Endothelial cell of umbilical vein (primary cell): ENCODE results near the gene NAP1L4. TPM values are rescaled to one million over a fixed set of nuclear protein-coding genes. Genes with fewer than 3 reads are reported as not detected.

Source experiments
- BruUV-seq: library from RNA; stranded (reverse); fragments of 400-500 nt; replicated peaks from 2 replicates; lab custom pipeline; 2021; lab: Mats Ljungman, UMichigan
- CTCF ChIA-PET: fragments of 300-600, 350-600 bp; sonication (Branson Sonifier 250); formaldehyde crosslinking; loops from one replicate; lab custom pipeline; 2021; ENCODE audit warnings: antibody characterized with exemption, inconsistent platforms; lab: Charles Lee
- POLR2A ChIA-PET: fragments of 300-600, 350-600 bp; sonication (Branson Sonifier 250); formaldehyde crosslinking; loops from one replicate; lab custom pipeline; 2021; ENCODE audit warnings: antibody characterized with exemption, inconsistent platforms; lab: Charles Lee
- DNase-seq: peaks from one replicate; pipeline ENCODE4 v3.0.0-alpha.2; 2011; ENCODE audit warnings: low read depth, low spot score
- FAIRE-seq: peaks from 2 replicates; lab custom pipeline; 2011; peaks lifted over from hg19 to GRCh38; lab: Jason Lieb, UNC
- H2AFZ ChIP-seq: 2 replicates; pipeline ENCODE4 v1.6.0; 2012; ENCODE audit warnings: low read depth, low read length, control low read depth, inconsistent platforms
- H3K27ac ChIP-seq: 2 replicates; pipeline ENCODE4 v1.5.1; 2011; ENCODE audit warnings: low read depth, mild to moderate bottlenecking, control low read depth, low read length, moderate library complexity; ENCODE audit not compliant: insufficient read depth
- H3K27me3 ChIP-seq, 2 experiments: 2 replicates each; pipeline versions ENCODE4 v1.6.0 to v1.6.1; 2011; ENCODE audit warnings: low read length in 2 of 2, mixed read lengths in 1 of 2; ENCODE audit not compliant: control insufficient read depth in 2 of 2, insufficient read depth in 2 of 2
- H3K36me3 ChIP-seq, 2 experiments: 2 replicates in 1 of 2; 3 replicates in 1 of 2; pipeline ENCODE4 v1.5.1; 2011; ENCODE audit warnings: low read length in 2 of 2, mild to moderate bottlenecking in 1 of 2, moderate library complexity in 1 of 2; ENCODE audit not compliant: control insufficient read depth in 2 of 2, insufficient read depth in 2 of 2; ENCODE audit errors: extremely low read depth in 1 of 2
- H3K4me1 ChIP-seq: 3 replicates; pipeline ENCODE4 v1.5.1; 2011; ENCODE audit warnings: mild to moderate bottlenecking, low read length; ENCODE audit not compliant: control insufficient read depth, insufficient read depth; ENCODE audit errors: extremely low read depth
- H3K4me2 ChIP-seq: 2 replicates; pipeline ENCODE4 v1.6.1; 2011; ENCODE audit warnings: low read length, control low read depth, mixed read lengths; ENCODE audit not compliant: insufficient read depth
- H3K4me3 ChIP-seq, 3 experiments: fragments of 200-600 bp in 1 of 3; sonication (generic), shearing (Covaris generic) in 1 of 3; replicated peaks in 1 of 3; 2 replicates each; pipeline ENCODE4 v1.5.1; 2011 to 2016; ENCODE audit warnings: control low read depth in 3 of 3, low read length in 3 of 3, mild to moderate bottlenecking in 2 of 3, inconsistent platforms in 1 of 3, low read depth in 1 of 3, moderate library complexity in 1 of 3; ENCODE audit not compliant: insufficient read depth in 1 of 3
- H3K79me2 ChIP-seq: 2 replicates; pipeline ENCODE4 v1.6.0; 2012; ENCODE audit warnings: low read length, inconsistent platforms; ENCODE audit not compliant: control insufficient read depth, insufficient read depth
- H3K9ac ChIP-seq: replicated peaks from 2 replicates; pipeline ENCODE3; 2011; ENCODE audit warnings: low read length, control low read depth; ENCODE audit not compliant: insufficient read depth; ENCODE audit errors: extremely low read depth
- H3K9me1 ChIP-seq: replicated peaks from 3 replicates; pipeline ENCODE4 v1.6.0; 2011; ENCODE audit warnings: mild to moderate bottlenecking, low read length; ENCODE audit not compliant: control insufficient read depth, insufficient read depth; ENCODE audit errors: extremely low read depth
- H3K9me3 ChIP-seq: replicated peaks from 2 replicates; pipeline ENCODE4 v1.5.1; 2012; ENCODE audit warnings: low read length, inconsistent platforms; ENCODE audit not compliant: control insufficient read depth, insufficient read depth
- H4K20me1 ChIP-seq: replicated peaks from 2 replicates; pipeline ENCODE3; 2011; ENCODE audit warnings: mild to moderate bottlenecking, low read length; ENCODE audit not compliant: control insufficient read depth, insufficient read depth; ENCODE audit errors: extremely low read depth
- EZH2 ChIP-seq: IDR thresholded peaks from 2 replicates; pipeline ENCODE4 v1.6.1; 2012; ENCODE audit warnings: borderline replicate concordance, low read depth, mild to moderate bottlenecking, moderate library complexity, low read length, inconsistent platforms; ENCODE audit not compliant: severe bottlenecking
- FOS ChIP-seq: IDR thresholded peaks from 2 replicates; pipeline ENCODE4 v1.6.1; 2011; ENCODE audit warnings: mild to moderate bottlenecking, low read length, moderate library complexity, borderline replicate concordance; ENCODE audit not compliant: insufficient read depth
- GATA2 ChIP-seq: IDR thresholded peaks from 2 replicates; pipeline ENCODE4 v1.7.0; 2011; ENCODE audit warnings: low read depth, mild to moderate bottlenecking, moderate library complexity, mixed read lengths, low read length; ENCODE audit not compliant: insufficient read length, insufficient read depth
- JUN ChIP-seq: IDR thresholded peaks from 2 replicates; pipeline ENCODE4 v1.6.1; 2011; ENCODE audit warnings: borderline replicate concordance, low read depth; ENCODE audit not compliant: insufficient read length, insufficient read depth
- MAX ChIP-seq: IDR thresholded peaks from 2 replicates; pipeline ENCODE4 v1.6.1; 2011; ENCODE audit not compliant: insufficient read depth, insufficient read length
- MYC ChIP-seq: IDR thresholded peaks from one replicate; pipeline ENCODE4 v1.6.1; 2011; ENCODE audit warnings: mild to moderate bottlenecking, low read depth, low read length
- POLR2A ChIP-seq: IDR thresholded peaks from 2 replicates; pipeline ENCODE4 v1.6.1; 2012; ENCODE audit warnings: low read depth, mild to moderate bottlenecking, control low read depth, low read length
- POLR2AphosphoS5 ChIP-seq: IDR thresholded peaks from 2 replicates; pipeline ENCODE4 v1.6.1; 2012; ENCODE audit warnings: low read depth, mild to moderate bottlenecking, control low read depth, low read length, moderate library complexity; ENCODE audit not compliant: insufficient read depth
- dilution Hi-C: fragments of 300-500 bp; cut with MboI; formaldehyde crosslinking; loops from one replicate; pipeline ENCODE4 v1.15.0; 2019; ENCODE audit warnings: low sequenced_read_pairs; ENCODE audit not compliant: extremely low pct_ligation_motif_present
- intact Hi-C: fragments of 100-400 bp; cut with micrococcal nuclease; formaldehyde crosslinking; loops from one replicate; pipeline ENCODE4 v1.10.0; 2022
- polyA plus RNA-seq, 4 experiments: library from polyadenylated mRNA; depleted of rRNA in 3 of 4; stranded (reverse) in 3 of 4; unstranded in 1 of 4; fragments of >200 nt; gene quantifications; 2 replicates each; pipeline versions ENCODE4 v1.2.1 to v1.2.3, GENCODE V29; 2011 to 2012; ENCODE audit warnings: missing spikeins in 1 of 4
- total RNA-seq: library from RNA; stranded (reverse); gene quantifications from 2 replicates; pipeline ENCODE4 v1.2.3, GENCODE V29; 2021
- TF ChIP-seq, protein P1 (sequence below), 2 donors: IDR thresholded peaks; 1 replicate in 1 of 2; 2 replicates in 1 of 2; pipeline ENCODE4 v1.5.1; 2011; ENCODE audit warnings: low read length in 2 of 2, mild to moderate bottlenecking in 2 of 2, moderate library complexity in 2 of 2, control low read depth in 1 of 2, inconsistent platforms in 1 of 2, low read depth in 1 of 2; ENCODE audit not compliant: insufficient read depth in 1 of 2; ENCODE audit errors: extremely low read depth in 1 of 2

The NAP1L4 gene
- total and polyA plus RNA-seq, 2 donors (not counting 3 experiments of a cell fraction or from before 2014, with no cell fraction given): 100.0 to 177 TPM

- Histone ChIP-seq H3K4me1 (peaks cover 4% of the 10 kb centered on the region), H3K27ac (no peak overlapping the region), H3K9ac (no peak overlapping the region), H2AFZ (no peak overlapping the region), H3K4me2 (no peak overlapping the region), H3K9me3 (no peaks in the 10 kb centered on the region), H3K4me3 (no peak overlapping the region), H4K20me1 (no peaks in the 10 kb centered on the region), H3K27me3 (no peaks in the 10 kb centered on the region), H3K36me3 (no peaks in the 10 kb centered on the region), H3K79me2 (peaks cover 25% of the 10 kb centered on the region), H3K9me1 (no peaks in the 10 kb centered on the region)
- POLR2A ChIA-PET: no interaction called here
- TF ChIP-seq JUN (no peak), MYC (no peak), FOS (no peak), POLR2AphosphoS5 (no peak), EZH2 (no peak), GATA2 (no peak), MAX (no peak), POLR2A (no peak)
- TF ChIP-seq, protein P1, sequence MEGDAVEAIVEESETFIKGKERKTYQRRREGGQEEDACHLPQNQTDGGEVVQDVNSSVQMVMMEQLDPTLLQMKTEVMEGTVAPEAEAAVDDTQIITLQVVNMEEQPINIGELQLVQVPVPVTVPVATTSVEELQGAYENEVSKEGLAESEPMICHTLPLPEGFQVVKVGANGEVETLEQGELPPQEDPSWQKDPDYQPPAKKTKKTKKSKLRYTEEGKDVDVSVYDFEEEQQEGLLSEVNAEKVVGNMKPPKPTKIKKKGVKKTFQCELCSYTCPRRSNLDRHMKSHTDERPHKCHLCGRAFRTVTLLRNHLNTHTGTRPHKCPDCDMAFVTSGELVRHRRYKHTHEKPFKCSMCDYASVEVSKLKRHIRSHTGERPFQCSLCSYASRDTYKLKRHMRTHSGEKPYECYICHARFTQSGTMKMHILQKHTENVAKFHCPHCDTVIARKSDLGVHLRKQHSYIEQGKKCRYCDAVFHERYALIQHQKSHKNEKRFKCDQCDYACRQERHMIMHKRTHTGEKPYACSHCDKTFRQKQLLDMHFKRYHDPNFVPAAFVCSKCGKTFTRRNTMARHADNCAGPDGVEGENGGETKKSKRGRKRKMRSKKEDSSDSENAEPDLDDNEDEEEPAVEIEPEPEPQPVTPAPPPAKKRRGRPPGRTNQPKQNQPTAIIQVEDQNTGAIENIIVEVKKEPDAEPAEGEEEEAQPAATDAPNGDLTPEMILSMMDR (IDR thresholded peaks at IDR 0.05; ENCODE audit: extremely low read depth in 1 of 2, insufficient read depth in 1 of 2, low read depth in 1 of 2, low read length in 2 of 2): no peak
- CTCF ChIA-PET: interaction anchor here (0.6 to 1.8 kb wide), 3 partner anchors 25 to 205 kb away, joined by 3 to 9 read pairs (median 3); no protein-coding TSS in a partner anchor
- DNase-seq (no peak), FAIRE-seq (no peak)
- intact Hi-C loops: no loop called here
- no TSS peak for BruUV-seq
- dilution Hi-C loops: no loop called here
These were observed 68.4 kb downstream of the NAP1L4 start for GRCh38 chr11:2923446-2924375.
